ENCODE results near the gene RASGRF2.

DNA sequence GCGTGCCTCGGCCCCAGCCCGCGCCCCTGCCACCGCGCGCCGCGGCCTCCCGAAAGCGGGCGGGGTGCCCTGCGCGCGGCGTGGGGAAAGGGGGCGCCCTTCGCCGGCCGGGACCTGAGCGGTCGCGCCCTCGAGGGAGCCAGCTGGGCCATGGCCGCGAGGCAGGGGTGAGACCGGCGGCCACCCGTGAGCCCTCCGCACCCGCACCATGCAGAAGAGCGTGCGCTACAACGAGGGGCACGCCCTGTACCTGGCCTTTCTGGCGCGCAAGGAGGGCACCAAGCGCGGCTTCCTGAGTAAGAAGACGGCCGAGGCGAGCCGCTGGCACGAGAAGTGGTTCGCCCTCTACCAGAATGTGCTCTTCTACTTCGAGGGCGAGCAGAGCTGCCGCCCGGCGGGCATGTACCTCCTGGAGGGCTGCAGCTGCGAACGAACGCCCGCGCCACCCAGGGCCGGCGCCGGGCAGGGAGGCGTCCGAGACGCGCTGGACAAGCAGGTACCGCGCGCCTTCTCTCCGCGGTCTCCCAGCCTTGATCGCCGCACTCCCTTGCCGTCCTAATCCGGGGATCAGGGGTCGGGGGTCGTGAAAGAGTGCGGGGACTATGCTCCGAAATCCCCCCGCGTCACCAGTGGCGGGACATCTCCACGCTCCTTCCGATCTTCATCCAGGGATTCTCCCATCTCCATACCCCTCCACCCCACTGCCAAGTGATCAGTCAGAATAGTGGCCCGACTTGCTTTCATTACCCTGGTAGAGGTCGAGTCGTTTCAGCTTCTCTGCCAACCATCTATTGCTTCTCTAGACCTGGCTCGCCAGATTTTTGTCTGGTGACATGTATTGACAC, 590 bp downstream of the RASGRF2 start:
- no peak for TF ChIP-seq POLR2A (IDR thresholded peaks at IDR 0.05; ENCODE audit: low read length)
- no peak for TF ChIP-seq GATA1 (IDR thresholded peaks at IDR 0.05; ENCODE audit: low read depth, low read length)
